Daoy (cell line): ENCODE measurements around the gene B3GNT7. TPM values are rescaled to one million over a fixed set of nuclear protein-coding genes. Genes with fewer than 3 reads are reported as not detected.
"Not testable (repeated sequence)": the region's sequence is repeated elsewhere in the genome, so short reads cannot be mapped to it uniquely, and the experiment has no call there.

ENCODE experiments used
- DNase-seq: peaks from one replicate; pipeline ENCODE4 v3.0.0-alpha.2; 2015; ENCODE audit warnings: low read depth
- total RNA-seq: library from RNA; depleted of rRNA; stranded (reverse); fragments of >200 nt; shearing (Covaris generic); gene quantifications from 2 replicates; pipeline ENCODE4 v1.2.3, GENCODE V29; 2014; rRNA removed

B3GNT7 gene
- total RNA-seq, 1 experiment from 2014 or later, result 1.1 TPM

- DNase-seq, result peak; percentile 22
These were observed 30.5 kb downstream of the B3GNT7 start for GRCh38 chr2:231425811-231426703.

GRCh38 chr2:231427116-231427515 is 31.6 kb downstream of the B3GNT7 start:
- no peak for DNase-seq

- DNase-seq, result no peak
These were observed 33.6 kb downstream of the B3GNT7 start for GRCh38 chr2:231429152-231429551.

GRCh38 chr2:231429901-231430300 is 34.4 kb downstream of the B3GNT7 start:
- DNase-seq, result no peak

GRCh38 chr2:231430437-231430836 is 34.9 kb downstream of the B3GNT7 start:
- DNase-seq, result not testable (repeated sequence)

GRCh38 chr2:231431606-231432005 is 36.1 kb downstream of the B3GNT7 start:
- DNase-seq, result no peak

- DNase-seq, result no peak
These were observed 38.5 kb downstream of the B3GNT7 start for GRCh38 chr2:231433990-231434389.

GRCh38 chr2:231436957-231437356 is 41.4 kb downstream of the B3GNT7 start:
- no peak for DNase-seq

GRCh38 chr2:231449503-231450054 is 54.1 kb downstream of the B3GNT7 start:
- no peak for DNase-seq

GRCh38 chr2:231450548-231450989 is 55.1 kb downstream of the B3GNT7 start:
- no peak for DNase-seq

Other genes starting within 250 kb of the B3GNT7 start
- gene ARMC9, start 197.1 kb upstream of the B3GNT7 start, total RNA-seq, result 38.3 and 39.4 TPM in 2 replicates
- gene NCL, start 68.8 kb downstream of the B3GNT7 start, total RNA-seq, result 238 and 499 TPM in 2 replicates
- gene NMUR1, start 134.7 kb downstream of the B3GNT7 start, total RNA-seq, result 0.09 TPM in 1 of 2 replicates, not detected in the other
- gene TEX44, start 197.2 kb downstream of the B3GNT7 start, total RNA-seq, result not detected in 2 replicates